Activated T-helper 17 cell treated with anti-CD3 and anti-CD28 coated beads, Interleukin-2, amount 50 U/mL, for 72 hours (primary cell): Measurements from ENCODE around the gene MEGF11. TPM values are rescaled to one million over a fixed set of nuclear protein-coding genes. Genes with fewer than 3 reads are reported as not detected.

Experiments used
- ATAC-seq: fragments of 150-1000 bp; cut with Tn5 transposase; replicated peaks from 2 replicates; pipeline ENCODE4 v1.10.0; 2021; ENCODE audit warnings: mild to moderate bottlenecking, moderate library complexity
- H3K27ac Mint-ChIP-seq: one replicate; pipeline ENCODE4 v1.8.0; 2022; ENCODE audit warnings: mixed read lengths
- H3K27me3 Mint-ChIP-seq: one replicate; pipeline ENCODE4 v1.8.0; 2022; ENCODE audit warnings: mixed read lengths
- H3K36me3 Mint-ChIP-seq: one replicate; pipeline ENCODE4 v1.8.0; 2022; ENCODE audit warnings: low read depth, mild to moderate bottlenecking, mixed read lengths
- H3K4me1 Mint-ChIP-seq: one replicate; pipeline ENCODE4 v1.8.0; 2022; ENCODE audit warnings: mixed read lengths
- H3K4me3 Mint-ChIP-seq: one replicate; pipeline ENCODE4 v1.8.0; 2022; ENCODE audit warnings: mild to moderate bottlenecking, mixed read lengths
- H3K9me3 Mint-ChIP-seq: one replicate; pipeline ENCODE4 v1.8.0; 2022; ENCODE audit warnings: mixed read lengths
- total RNA-seq, 2 donors: library from RNA; stranded (reverse); gene quantifications; one replicate each; pipeline ENCODE4 v1.2.3, GENCODE V29; 2022

The MEGF11 gene
- total RNA-seq, 2 donors from 2014 or later = not detected

- ATAC-seq = no peak
- Mint-ChIP-seq H3K4me1 (peaks cover 4% of the 10 kb centered on the region), H3K27ac (no peak overlapping the region), H3K4me3 (no peak overlapping the region), H3K36me3 (no peaks in the 10 kb centered on the region), H3K9me3 (no peaks in the 10 kb centered on the region), H3K27me3 (peaks cover 11% of the 10 kb centered on the region)
Measured at GRCh38 chr15:66131831-66132230, 121.7 kb downstream of the MEGF11 start.

GRCh38 chr15:66131200-66131599, 122.3 kb downstream of the MEGF11 start:
- Mint-ChIP-seq H3K4me3 (no peak overlapping the region), H3K27me3 (peaks cover 11% of the 10 kb centered on the region)
- no peak for ATAC-seq

GRCh38 chr15:66130496-66131034, 123.0 kb downstream of the MEGF11 start:
- peaks cover 13% of the 10 kb centered on the region for H3K27me3 Mint-ChIP-seq
- no peak for ATAC-seq
- H3K4me3 Mint-ChIP-seq = no peak overlapping the region
- H3K4me1 Mint-ChIP-seq = peaks cover 4% of the 10 kb centered on the region
- no peaks in the 10 kb centered on the region for H3K9me3 Mint-ChIP-seq
- H3K36me3 Mint-ChIP-seq = no peaks in the 10 kb centered on the region
- no peak overlapping the region for H3K27ac Mint-ChIP-seq

More at GRCh38 chr15:66131200-66131599, 122.3 kb downstream of the MEGF11 start:
- no peak overlapping the region for H3K27ac Mint-ChIP-seq
- H3K9me3 Mint-ChIP-seq = no peaks in the 10 kb centered on the region
- no peaks in the 10 kb centered on the region for H3K36me3 Mint-ChIP-seq
- peaks cover 4% of the 10 kb centered on the region for H3K4me1 Mint-ChIP-seq

GRCh38 chr15:66129586-66129985, 124.0 kb downstream of the MEGF11 start:
- ATAC-seq = no peak
- no peak overlapping the region for H3K4me3 Mint-ChIP-seq
- no peaks in the 10 kb centered on the region for H3K4me1 Mint-ChIP-seq
- H3K27me3 Mint-ChIP-seq = peaks cover 16% of the 10 kb centered on the region
- no peaks in the 10 kb centered on the region for H3K9me3 Mint-ChIP-seq
- no peak overlapping the region for H3K27ac Mint-ChIP-seq
- H3K36me3 Mint-ChIP-seq = no peaks in the 10 kb centered on the region

- Mint-ChIP-seq H3K4me1 (no peaks in the 10 kb centered on the region), H3K9me3 (no peaks in the 10 kb centered on the region)
- ATAC-seq = no peak
Measured at GRCh38 chr15:66128116-66128680, 125.4 kb downstream of the MEGF11 start.

GRCh38 chr15:66126456-66126855, 127.1 kb downstream of the MEGF11 start:
- no peak overlapping the region for H3K27ac Mint-ChIP-seq
- H3K4me3 Mint-ChIP-seq = no peak overlapping the region
- H3K36me3 Mint-ChIP-seq = no peaks in the 10 kb centered on the region
- no peaks in the 10 kb centered on the region for H3K4me1 Mint-ChIP-seq
- no peaks in the 10 kb centered on the region for H3K9me3 Mint-ChIP-seq
- peaks cover 16% of the 10 kb centered on the region for H3K27me3 Mint-ChIP-seq
- ATAC-seq = no peak

More at GRCh38 chr15:66128116-66128680, 125.4 kb downstream of the MEGF11 start:
- Mint-ChIP-seq H3K27me3 (peaks cover 16% of the 10 kb centered on the region), H3K27ac (no peak overlapping the region), H3K36me3 (no peaks in the 10 kb centered on the region), H3K4me3 (no peak overlapping the region)

GRCh38 chr15:66126031-66126441, 127.5 kb downstream of the MEGF11 start:
- no peak overlapping the region for H3K27ac Mint-ChIP-seq
- no peak for ATAC-seq

GRCh38 chr15:66124651-66125050, 128.9 kb downstream of the MEGF11 start:
- Mint-ChIP-seq H3K36me3 (no peaks in the 10 kb centered on the region), H3K27ac (no peak overlapping the region), H3K9me3 (no peaks in the 10 kb centered on the region), H3K27me3 (peaks cover 16% of the 10 kb centered on the region), H3K4me3 (no peak overlapping the region), H3K4me1 (no peaks in the 10 kb centered on the region)
- ATAC-seq = no peak

More at GRCh38 chr15:66126031-66126441, 127.5 kb downstream of the MEGF11 start:
- H3K4me1 Mint-ChIP-seq = no peaks in the 10 kb centered on the region
- peaks cover 16% of the 10 kb centered on the region for H3K27me3 Mint-ChIP-seq
- H3K4me3 Mint-ChIP-seq = no peak overlapping the region
- H3K36me3 Mint-ChIP-seq = no peaks in the 10 kb centered on the region
- H3K9me3 Mint-ChIP-seq = no peaks in the 10 kb centered on the region

GRCh38 chr15:66123799-66124198, 129.8 kb downstream of the MEGF11 start:
- ATAC-seq = no peak
- Mint-ChIP-seq H3K4me3 (no peak overlapping the region), H3K4me1 (no peaks in the 10 kb centered on the region), H3K9me3 (no peaks in the 10 kb centered on the region), H3K27ac (no peak overlapping the region), H3K36me3 (no peaks in the 10 kb centered on the region), H3K27me3 (peaks cover 16% of the 10 kb centered on the region)

- H3K9me3 Mint-ChIP-seq = no peaks in the 10 kb centered on the region
- no peaks in the 10 kb centered on the region for H3K4me1 Mint-ChIP-seq
- no peaks in the 10 kb centered on the region for H3K36me3 Mint-ChIP-seq
- H3K4me3 Mint-ChIP-seq = no peak overlapping the region
- H3K27me3 Mint-ChIP-seq = peaks cover 8% of the 10 kb centered on the region
- no peak overlapping the region for H3K27ac Mint-ChIP-seq
- ATAC-seq = no peak
Measured at GRCh38 chr15:66120422-66120821, 133.1 kb downstream of the MEGF11 start.

- no peaks in the 10 kb centered on the region for H3K9me3 Mint-ChIP-seq
- no peak overlapping the region for H3K4me3 Mint-ChIP-seq
- no peaks in the 10 kb centered on the region for H3K4me1 Mint-ChIP-seq
- no peak overlapping the region for H3K27ac Mint-ChIP-seq
- no peaks in the 10 kb centered on the region for H3K36me3 Mint-ChIP-seq
- H3K27me3 Mint-ChIP-seq = peaks cover 10% of the 10 kb centered on the region
- no peak for ATAC-seq
Measured at GRCh38 chr15:66117841-66118240, 135.7 kb downstream of the MEGF11 start.

GRCh38 chr15:66115568-66116206, 137.9 kb downstream of the MEGF11 start:
- H3K4me1 Mint-ChIP-seq = no peaks in the 10 kb centered on the region
- H3K27ac Mint-ChIP-seq = no peak overlapping the region
- no peaks in the 10 kb centered on the region for H3K36me3 Mint-ChIP-seq
- ATAC-seq = no peak
- H3K27me3 Mint-ChIP-seq = peaks cover 10% of the 10 kb centered on the region
- no peak overlapping the region for H3K4me3 Mint-ChIP-seq
- H3K9me3 Mint-ChIP-seq = no peaks in the 10 kb centered on the region

GRCh38 chr15:66114863-66115425, 138.6 kb downstream of the MEGF11 start:
- no peaks in the 10 kb centered on the region for H3K9me3 Mint-ChIP-seq
- H3K27ac Mint-ChIP-seq = no peak overlapping the region
- H3K36me3 Mint-ChIP-seq = no peaks in the 10 kb centered on the region
- H3K4me1 Mint-ChIP-seq = no peaks in the 10 kb centered on the region
- ATAC-seq = no peak
- no peak overlapping the region for H3K4me3 Mint-ChIP-seq
- peaks cover 10% of the 10 kb centered on the region for H3K27me3 Mint-ChIP-seq

GRCh38 chr15:66112388-66112787, 141.2 kb downstream of the MEGF11 start:
- no peak for ATAC-seq
- H3K27ac Mint-ChIP-seq = no peak overlapping the region
- H3K27me3 Mint-ChIP-seq = peaks cover 20% of the 10 kb centered on the region
- H3K4me3 Mint-ChIP-seq = no peak overlapping the region
- no peaks in the 10 kb centered on the region for H3K4me1 Mint-ChIP-seq
- no peaks in the 10 kb centered on the region for H3K9me3 Mint-ChIP-seq
- no peaks in the 10 kb centered on the region for H3K36me3 Mint-ChIP-seq

- Mint-ChIP-seq H3K27me3 (peaks cover 26% of the 10 kb centered on the region), H3K4me3 (no peak overlapping the region), H3K27ac (no peak overlapping the region), H3K4me1 (no peaks in the 10 kb centered on the region), H3K9me3 (no peaks in the 10 kb centered on the region), H3K36me3 (no peaks in the 10 kb centered on the region)
- ATAC-seq = no peak
Measured at GRCh38 chr15:66111363-66111762, 142.2 kb downstream of the MEGF11 start.
